Measurements from ENCODE around the gene SNU13. TPM values are rescaled to one million over a fixed set of nuclear protein-coding genes. Genes with fewer than 3 reads are reported as not detected.
"Not testable (repeated sequence)": the region's sequence is repeated elsewhere in the genome, so short reads cannot be mapped to it uniquely, and the experiment has no call there.

The SNU13 gene
- total RNA-seq (2014; rRNA removed; shearing (Covaris generic); ENCODE audit: low replicate concordance) = 297 and 305 TPM in 2 replicates

DNA sequence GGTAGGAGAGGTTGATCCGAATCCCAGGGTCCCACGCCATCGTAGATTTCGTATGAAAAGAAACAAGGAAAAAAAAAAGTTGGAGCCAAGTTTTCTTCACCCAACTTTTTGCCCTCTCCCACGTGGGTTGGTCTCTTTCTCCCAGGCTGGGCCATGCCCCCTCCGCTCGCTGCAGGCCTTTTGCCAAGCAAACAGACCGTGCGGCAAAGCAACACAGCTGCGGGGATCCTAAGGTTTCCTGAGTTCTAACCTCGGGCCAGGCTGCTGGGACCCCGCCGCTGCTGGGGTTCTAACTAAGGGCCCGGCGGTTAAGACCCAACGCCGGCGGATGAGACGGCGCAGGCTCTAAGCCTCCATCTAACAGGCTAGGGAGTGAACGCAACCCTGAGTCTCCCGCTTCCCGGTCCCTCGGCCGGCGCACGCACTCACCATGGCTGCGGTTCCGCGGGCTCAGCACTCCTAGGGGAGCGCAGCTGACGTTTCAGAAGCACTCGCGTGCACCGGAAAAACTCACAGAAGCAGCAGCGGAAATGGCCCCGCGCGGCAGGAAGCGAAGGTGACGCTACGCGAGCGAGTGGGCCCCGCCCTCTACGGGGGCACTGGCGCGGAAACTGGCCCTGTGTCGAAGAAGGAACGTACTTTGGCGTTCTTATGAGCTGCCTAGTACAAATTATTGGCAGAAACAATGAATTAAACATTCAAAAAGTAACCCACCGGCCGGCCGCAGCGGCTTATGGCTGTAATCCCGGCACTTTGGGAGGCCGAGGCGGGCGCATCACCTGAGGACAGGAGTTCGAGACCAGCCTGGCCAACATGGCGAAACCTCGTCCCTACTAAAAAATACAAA, at the start of gene SNU13:
Gene SNU13 (minus strand): TSS at position 503 of the 847 bp plus-strand sequence. CDS start 71 bp downstream, at position 432.
- peak; percentile 87 for DNase-seq (ENCODE audit: low read depth)
- in situ Hi-C loops (cut with HindIII; ENCODE audit: low pct_unique_long_range_greater_than_20kb, low sequenced_read_pairs) = no loop called here

DNA sequence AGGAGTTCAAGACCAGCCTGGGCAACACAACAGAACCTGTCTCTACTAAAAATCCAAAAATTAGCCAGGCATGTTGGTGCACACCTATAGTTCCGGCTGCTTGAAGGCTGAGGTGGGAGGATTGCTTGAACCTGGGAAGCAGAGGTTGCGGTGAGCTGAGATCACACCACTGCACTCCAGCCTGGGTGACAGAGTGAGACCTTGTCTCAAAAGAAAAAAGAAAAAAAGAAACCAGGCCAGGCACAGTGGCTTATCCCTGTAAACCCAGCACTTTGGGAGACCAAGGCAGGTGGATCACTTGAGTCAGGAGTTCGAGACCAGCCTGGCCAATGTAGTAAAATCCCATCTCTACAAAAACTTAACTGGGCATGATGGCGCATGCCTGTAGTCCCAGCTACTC, 44.6 kb upstream of the SNU13 start:
- DNase-seq (ENCODE audit: low read depth); in situ Hi-C loops (cut with HindIII; ENCODE audit: low pct_unique_long_range_greater_than_20kb, low sequenced_read_pairs): not testable (repeated sequence)

- DNase-seq (ENCODE audit: low read depth) = no peak
- in situ Hi-C loops (cut with HindIII; ENCODE audit: low pct_unique_long_range_greater_than_20kb, low sequenced_read_pairs) = no loop called here
Measured at GRCh38 chr22:41732096-41732772, 43.6 kb upstream of the SNU13 start.

- no peak for DNase-seq (ENCODE audit: low read depth)
- in situ Hi-C loops (cut with HindIII; ENCODE audit: low pct_unique_long_range_greater_than_20kb, low sequenced_read_pairs) = no loop called here
Measured at GRCh38 chr22:41731609-41732008, 42.9 kb upstream of the SNU13 start.

GRCh38 chr22:41725510-41726110, 36.9 kb upstream of the SNU13 start:
- in situ Hi-C loops (cut with HindIII; ENCODE audit: low pct_unique_long_range_greater_than_20kb, low sequenced_read_pairs) = no loop called here
- peak; percentile 7 for DNase-seq (ENCODE audit: low read depth)

DNA sequence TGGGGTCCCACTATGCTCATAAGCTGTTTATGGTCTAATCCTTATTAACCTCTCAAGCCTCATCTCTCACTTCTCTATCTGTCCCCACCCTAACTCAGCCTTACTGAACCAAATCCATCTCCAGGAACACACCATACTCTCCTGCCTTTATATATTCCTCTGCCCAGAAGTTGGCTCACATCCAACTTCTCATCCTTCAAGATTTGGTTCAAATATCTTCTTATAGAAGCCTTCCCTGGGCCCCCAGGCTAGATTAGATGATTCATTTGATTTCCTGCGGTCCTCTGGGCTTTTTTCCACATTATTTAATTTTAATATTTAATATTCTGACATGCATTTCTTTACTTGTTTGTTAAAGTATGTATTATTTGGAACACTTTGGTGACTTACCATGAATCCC, 33.8 kb upstream of the SNU13 start:
- in situ Hi-C loops (cut with HindIII; ENCODE audit: low pct_unique_long_range_greater_than_20kb, low sequenced_read_pairs) = no loop called here
- no peak for DNase-seq (ENCODE audit: low read depth)

- in situ Hi-C loops (cut with HindIII; ENCODE audit: low pct_unique_long_range_greater_than_20kb, low sequenced_read_pairs) = no loop called here
- peak; percentile 51 for DNase-seq (ENCODE audit: low read depth)
Measured at GRCh38 chr22:41713004-41713403, 24.3 kb upstream of the SNU13 start.

GRCh38 chr22:41709341-41709740, 20.7 kb upstream of the SNU13 start:
- DNase-seq (ENCODE audit: low read depth) = no peak
- in situ Hi-C loops (cut with HindIII; ENCODE audit: low pct_unique_long_range_greater_than_20kb, low sequenced_read_pairs) = no loop called here

DNA sequence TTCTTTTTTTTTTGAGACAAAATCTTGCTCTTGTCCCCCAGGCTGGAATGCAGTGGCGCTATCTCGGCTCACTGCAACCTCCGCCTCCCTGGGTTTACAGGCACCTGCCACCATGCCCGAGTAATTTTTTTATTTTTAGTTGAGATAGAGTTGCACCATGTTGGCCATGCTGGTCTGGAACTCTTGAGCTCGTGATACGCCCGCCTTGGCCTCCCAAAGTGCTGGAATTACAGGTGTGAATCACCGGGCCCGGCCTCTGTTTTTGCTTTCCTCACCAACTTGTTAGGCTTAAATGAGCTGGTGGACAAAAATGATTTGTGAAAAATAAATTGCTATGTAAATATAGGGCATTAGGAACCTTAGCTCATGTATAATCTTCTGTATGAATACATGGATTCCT, 14.1 kb upstream of the SNU13 start:
- no peak for DNase-seq (ENCODE audit: low read depth)
- in situ Hi-C loops (cut with HindIII; ENCODE audit: low pct_unique_long_range_greater_than_20kb, low sequenced_read_pairs) = no loop called here

DNA sequence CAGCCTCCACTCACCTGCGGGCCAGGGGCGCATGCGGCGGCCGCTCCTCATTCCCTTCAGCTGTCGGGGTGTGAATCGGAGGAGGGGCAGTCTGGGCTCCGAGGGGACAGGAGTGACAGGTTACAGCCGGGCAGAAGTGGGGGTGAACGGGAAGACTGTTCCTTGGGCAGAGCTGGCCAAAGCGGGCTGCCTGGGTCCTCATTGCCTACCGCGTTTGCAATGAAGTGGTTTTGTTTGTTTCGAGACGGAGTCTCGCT, 11.4 kb upstream of the SNU13 start:
- DNase-seq (ENCODE audit: low read depth) = no peak
- in situ Hi-C loops (cut with HindIII; ENCODE audit: low pct_unique_long_range_greater_than_20kb, low sequenced_read_pairs) = no loop called here

DNA sequence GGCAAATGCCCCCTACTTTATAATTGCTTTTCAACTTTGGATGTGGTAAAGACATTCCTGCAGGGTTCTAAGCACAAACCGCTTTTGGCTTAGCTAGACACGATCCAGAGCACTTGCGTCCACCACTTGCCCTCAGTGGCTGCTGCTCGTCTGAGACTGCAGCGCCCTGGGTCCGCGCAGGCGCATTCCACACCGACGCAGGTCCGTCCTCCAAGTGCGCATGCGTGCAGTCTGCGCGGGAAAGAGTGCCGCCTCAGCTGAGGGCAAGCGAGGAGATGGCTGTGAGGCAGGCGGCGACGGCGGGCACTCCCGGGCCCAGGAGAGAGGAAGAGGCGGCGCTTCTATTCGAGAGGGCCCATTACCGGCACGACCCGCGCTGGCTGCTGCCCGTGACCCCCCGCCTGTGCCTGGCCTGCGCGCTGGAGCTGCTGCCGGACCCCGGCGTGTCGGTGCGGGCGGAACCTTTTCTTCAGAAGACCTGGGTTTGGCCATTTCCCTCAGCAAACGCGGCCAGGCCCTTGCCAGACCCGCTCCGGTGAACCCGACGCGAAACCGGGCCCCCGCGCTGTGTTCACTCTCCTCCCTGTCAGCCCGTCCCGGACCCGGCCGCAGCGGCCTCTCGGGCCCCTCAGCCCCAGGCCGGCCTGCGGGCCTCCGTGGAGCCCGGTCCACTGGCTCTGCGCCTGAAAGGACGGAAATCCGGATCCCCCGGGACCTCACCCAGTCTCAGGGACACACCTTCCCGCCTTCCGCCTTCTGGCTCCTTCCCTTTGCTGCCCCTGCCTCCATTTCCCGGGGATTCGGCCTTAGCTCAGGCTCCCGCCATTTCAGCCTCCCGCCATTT, 10.8 kb upstream of the SNU13 start, which contains the start of gene MEI1:
Gene MEI1 (plus strand): TSS at position 240 of the 844 bp plus-strand sequence. CDS start 36 bp downstream, at position 276.
- in situ Hi-C loops (cut with HindIII; ENCODE audit: low pct_unique_long_range_greater_than_20kb, low sequenced_read_pairs) = no loop called here
- DNase-seq (ENCODE audit: low read depth) = no peak

GRCh38 chr22:41697126-41697775, 8.6 kb upstream of the SNU13 start:
- in situ Hi-C loops (cut with HindIII; ENCODE audit: low pct_unique_long_range_greater_than_20kb, low sequenced_read_pairs) = no loop called here
- peak; percentile 88 for DNase-seq (ENCODE audit: low read depth)

DNA sequence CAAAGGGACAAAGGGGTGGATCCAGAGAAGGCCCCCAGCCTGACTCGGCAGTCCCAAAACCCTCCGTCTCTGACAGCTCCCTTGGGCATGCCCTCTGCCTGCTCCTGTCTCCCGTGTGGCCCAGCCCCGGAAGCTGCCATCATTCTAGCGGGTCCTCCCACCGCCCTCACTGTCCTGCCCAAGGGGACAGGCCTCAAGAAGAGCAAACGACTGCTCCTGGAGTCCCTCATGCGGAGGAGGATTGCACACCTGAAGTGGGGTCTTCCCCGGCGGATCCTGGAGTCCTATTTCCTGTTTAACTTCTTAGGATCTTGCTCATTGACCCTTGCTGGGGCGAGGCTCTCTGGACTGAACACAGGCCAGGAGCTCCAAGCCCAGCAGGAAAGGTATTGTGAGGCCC, 8.0 kb upstream of the SNU13 start:
- DNase-seq (ENCODE audit: low read depth) = no peak
- in situ Hi-C loops (cut with HindIII; ENCODE audit: low pct_unique_long_range_greater_than_20kb, low sequenced_read_pairs) = no loop called here

- in situ Hi-C loops (cut with HindIII; ENCODE audit: low pct_unique_long_range_greater_than_20kb, low sequenced_read_pairs) = no loop called here
- DNase-seq (ENCODE audit: low read depth) = no peak
Measured at GRCh38 chr22:41695211-41695610, 6.5 kb upstream of the SNU13 start.

GRCh38 chr22:41690476-41690875, 1.8 kb upstream of the SNU13 start:
- DNase-seq (ENCODE audit: low read depth) = no peak
- in situ Hi-C loops (cut with HindIII; ENCODE audit: low pct_unique_long_range_greater_than_20kb, low sequenced_read_pairs) = no loop called here

GRCh38 chr22:41687901-41688364, 734 bp downstream of the SNU13 start:
- in situ Hi-C loops (cut with HindIII; ENCODE audit: low pct_unique_long_range_greater_than_20kb, low sequenced_read_pairs) = no loop called here
- peak; percentile 51 for DNase-seq (ENCODE audit: low read depth)

- in situ Hi-C loops (cut with HindIII; ENCODE audit: low pct_unique_long_range_greater_than_20kb, low sequenced_read_pairs); DNase-seq (ENCODE audit: low read depth): not testable (repeated sequence)
Measured at GRCh38 chr22:41686890-41687289, 1.8 kb downstream of the SNU13 start.

DNA sequence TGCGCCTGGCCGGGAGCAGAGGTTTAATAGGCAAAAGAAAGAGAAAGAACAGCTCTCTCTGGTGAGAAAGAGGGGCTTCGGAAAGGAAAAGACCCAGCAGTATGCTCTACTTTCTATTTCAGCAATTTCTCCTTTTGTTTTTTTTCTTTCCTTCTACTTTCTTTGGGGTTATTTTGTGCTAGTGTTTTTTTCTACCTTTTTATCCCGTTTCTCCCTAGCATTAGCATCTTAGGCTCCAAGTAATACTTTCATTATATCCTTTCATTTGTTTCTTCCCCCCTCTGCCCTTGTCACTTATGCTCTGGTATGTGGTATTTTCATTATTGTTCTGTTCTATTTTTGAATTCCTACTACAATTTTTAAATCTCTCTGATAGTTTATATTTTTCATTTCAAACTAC, 4.5 kb downstream of the SNU13 start:
- in situ Hi-C loops (cut with HindIII; ENCODE audit: low pct_unique_long_range_greater_than_20kb, low sequenced_read_pairs) = no loop called here
- no peak for DNase-seq (ENCODE audit: low read depth)
